GM08714 (cell line): ENCODE measurements around the gene ETFBKMT.

Experiments used
- H3K4me3 ChIP-seq: fragments of 200-500 bp; sonication (Bioruptor generic); 2 replicates; pipeline ENCODE4 v1.5.1; 2014; ENCODE audit warnings: mild to moderate bottlenecking, low read length, inconsistent platforms
- ZNF274 ChIP-seq: IDR thresholded peaks from 2 replicates; pipeline ENCODE4 v1.6.1; 2012; ENCODE audit warnings: mild to moderate bottlenecking, low read depth, low read length

Gene ETFBKMT

GRCh38 chr12:31659087-31659942 lies at the start of gene ETFBKMT:
Gene ETFBKMT, plus strand, starts transcription at chr12:31659688. Its CDS starts 2,266 bp downstream, at chr12:31661954.
- no peak for TF ChIP-seq ZNF274
- peak within 1 kb of the TSS; percentile 98 for H3K4me3 ChIP-seq

- no peak overlapping the region for H3K4me3 ChIP-seq
- no peak for TF ChIP-seq ZNF274
Measured at GRCh38 chr12:31612819-31613218, 46.7 kb upstream of the ETFBKMT start.

- no peak for TF ChIP-seq ZNF274
- H3K4me3 ChIP-seq, result no peak overlapping the region
Measured at GRCh38 chr12:31618228-31619025, 41.1 kb upstream of the ETFBKMT start.

GRCh38 chr12:31620311-31620710 lies 39.2 kb upstream of the ETFBKMT start:
- no peak for TF ChIP-seq ZNF274
- no peak overlapping the region for H3K4me3 ChIP-seq

- no peak for TF ChIP-seq ZNF274
- H3K4me3 ChIP-seq, result no peak overlapping the region
Measured at GRCh38 chr12:31622038-31622437, 37.5 kb upstream of the ETFBKMT start.

- no peak for TF ChIP-seq ZNF274
Measured at GRCh38 chr12:31626270-31626995, 33.1 kb upstream of the ETFBKMT start.

GRCh38 chr12:31627456-31628054 lies 31.9 kb upstream of the ETFBKMT start:
- no peak for TF ChIP-seq ZNF274
- H3K4me3 ChIP-seq, result no peak overlapping the region

More at GRCh38 chr12:31626270-31626995, 33.1 kb upstream of the ETFBKMT start:
- H3K4me3 ChIP-seq, result no peak overlapping the region

GRCh38 chr12:31629756-31630732 lies 29.4 kb upstream of the ETFBKMT start:
- no peak for TF ChIP-seq ZNF274
- H3K4me3 ChIP-seq, result no peak overlapping the region

- no peak overlapping the region for H3K4me3 ChIP-seq
- no peak for TF ChIP-seq ZNF274
Measured at GRCh38 chr12:31631023-31631724, 28.3 kb upstream of the ETFBKMT start.

- TF ChIP-seq ZNF274, result no peak
- no peak overlapping the region for H3K4me3 ChIP-seq
Measured at GRCh38 chr12:31631809-31632208, 27.7 kb upstream of the ETFBKMT start.

- no peak for TF ChIP-seq ZNF274
- H3K4me3 ChIP-seq, result no peak overlapping the region
Measured at GRCh38 chr12:31633464-31633863, 26.0 kb upstream of the ETFBKMT start.

- TF ChIP-seq ZNF274, result no peak
- no peak overlapping the region for H3K4me3 ChIP-seq
Measured at GRCh38 chr12:31634620-31635019, 24.9 kb upstream of the ETFBKMT start.
